Stimulated activated naive CD8-positive, alpha-beta T cell treated with anti-CD3 and anti-CD28 coated beads, Interleukin-15, amount 100 ng/mL, for 72 hours (primary cell): ENCODE measurements around the gene GFRA4.

Source experiments
- ATAC-seq: fragments of 150-1000 bp; cut with Tn5 transposase; 2 replicates; pipeline ENCODE4 v1.10.0; 2021; ENCODE audit warnings: mild to moderate bottlenecking, moderate library complexity
- DNase-seq, 2 donors: peaks; one replicate each; pipeline ENCODE4 v3.0.0; 2021 to 2022
- H3K27ac Mint-ChIP-seq, 2 donors: one replicate each; pipeline ENCODE4 v1.8.0; 2022; ENCODE audit warnings: mild to moderate bottlenecking in 2 of 2, mixed read lengths in 2 of 2, moderate library complexity in 2 of 2
- H3K27me3 Mint-ChIP-seq: one replicate; pipeline ENCODE4 v1.8.0; 2022; ENCODE audit warnings: mixed read lengths
- H3K4me1 Mint-ChIP-seq: one replicate; pipeline ENCODE4 v1.8.0; 2022; ENCODE audit warnings: mild to moderate bottlenecking, mixed read lengths
- H3K4me3 Mint-ChIP-seq, 2 donors: one replicate each; pipeline ENCODE4 v1.8.0; 2022; ENCODE audit warnings: mild to moderate bottlenecking in 2 of 2, mixed read lengths in 2 of 2, moderate library complexity in 1 of 2
- H3K9me3 Mint-ChIP-seq, 2 donors: one replicate each; pipeline ENCODE4 v1.8.0; 2022; ENCODE audit warnings: mixed read lengths in 2 of 2

Gene GFRA4

GRCh38 chr20:3670945-3671344 is 7.7 kb upstream of the GFRA4 start:
- Mint-ChIP-seq H3K4me3 (no peak overlapping the region), H3K9me3 (no peaks in the 10 kb centered on the region), H3K4me1 (peaks cover 30% of the 10 kb centered on the region), H3K27ac (no peak overlapping the region), H3K27me3 (peaks cover 87% of the 10 kb centered on the region)
- no peak for ATAC-seq
- no peak for DNase-seq

DNA sequence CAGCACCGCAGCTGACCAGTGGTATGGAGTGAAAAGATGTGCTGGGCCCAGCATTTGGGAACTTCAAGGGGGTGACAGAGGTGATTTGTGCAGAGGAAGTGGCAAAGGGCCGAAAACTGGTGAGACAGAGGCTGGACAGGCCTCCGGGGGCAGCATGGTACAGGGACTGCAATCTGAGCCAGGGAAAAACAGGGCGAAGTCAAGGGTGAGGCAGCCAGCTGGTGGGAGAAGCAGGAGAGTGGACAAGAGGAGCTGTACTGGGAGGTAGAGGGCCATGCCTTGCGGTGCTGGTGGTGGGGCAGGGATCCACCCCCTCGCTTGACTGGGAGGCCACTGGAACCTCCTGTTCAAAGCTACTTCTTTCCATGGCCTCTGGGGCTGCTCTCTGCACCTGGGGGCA is 7.3 kb upstream of the GFRA4 start:
- no peak overlapping the region for H3K4me3 Mint-ChIP-seq
- no peaks in the 10 kb centered on the region for H3K9me3 Mint-ChIP-seq
- H3K27ac Mint-ChIP-seq: no peak overlapping the region
- H3K27me3 Mint-ChIP-seq: peaks cover 82% of the 10 kb centered on the region
- peaks cover 34% of the 10 kb centered on the region for H3K4me1 Mint-ChIP-seq
- no peak for ATAC-seq
- no peak for DNase-seq

- no peak overlapping the region for H3K27ac Mint-ChIP-seq
- no peak for DNase-seq
- no peaks in the 10 kb centered on the region for H3K9me3 Mint-ChIP-seq
- no peak for ATAC-seq
- peaks cover 41% of the 10 kb centered on the region for H3K4me1 Mint-ChIP-seq
- H3K27me3 Mint-ChIP-seq: peaks cover 78% of the 10 kb centered on the region
- H3K4me3 Mint-ChIP-seq: no peak overlapping the region
These were observed 6.6 kb upstream of the GFRA4 start for GRCh38 chr20:3669710-3670367.

DNA sequence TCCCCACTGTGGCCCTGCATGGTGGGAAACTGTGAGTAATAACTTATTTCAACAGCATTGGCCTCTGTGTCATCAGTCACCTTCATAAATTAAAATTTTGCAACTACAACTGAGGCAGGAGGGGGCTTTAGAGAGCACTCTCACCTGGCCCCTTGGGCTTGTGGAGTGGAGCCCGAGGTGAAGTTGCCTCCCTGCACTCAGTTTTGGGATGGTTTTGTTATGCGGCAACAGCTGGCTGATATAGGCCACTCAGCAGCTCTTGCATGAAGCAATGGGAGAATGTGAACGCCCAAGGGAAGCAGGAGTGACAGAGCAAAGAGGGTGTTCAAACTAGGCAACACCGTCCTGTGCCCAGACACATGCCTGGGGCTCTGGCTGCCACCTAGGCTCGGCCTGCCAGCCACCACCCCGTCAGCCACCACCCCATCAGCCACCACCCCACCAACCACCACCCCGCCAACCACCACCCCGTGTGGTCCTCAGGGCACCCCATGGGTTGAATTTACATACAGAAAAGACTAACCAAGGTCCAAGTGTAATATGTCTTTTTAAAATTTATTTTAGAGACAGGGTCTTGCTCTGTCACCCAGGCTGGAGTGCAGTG is 4.3 kb upstream of the GFRA4 start:
- ATAC-seq: no peak
- Mint-ChIP-seq H3K27me3 (peaks cover 78% of the 10 kb centered on the region), H3K9me3 (no peaks in the 10 kb centered on the region), H3K4me1 (peaks cover 39% of the 10 kb centered on the region), H3K4me3 (no peak overlapping the region), H3K27ac (peak overlapping the region; percentile 74 to 87)
- no peak for DNase-seq

DNA sequence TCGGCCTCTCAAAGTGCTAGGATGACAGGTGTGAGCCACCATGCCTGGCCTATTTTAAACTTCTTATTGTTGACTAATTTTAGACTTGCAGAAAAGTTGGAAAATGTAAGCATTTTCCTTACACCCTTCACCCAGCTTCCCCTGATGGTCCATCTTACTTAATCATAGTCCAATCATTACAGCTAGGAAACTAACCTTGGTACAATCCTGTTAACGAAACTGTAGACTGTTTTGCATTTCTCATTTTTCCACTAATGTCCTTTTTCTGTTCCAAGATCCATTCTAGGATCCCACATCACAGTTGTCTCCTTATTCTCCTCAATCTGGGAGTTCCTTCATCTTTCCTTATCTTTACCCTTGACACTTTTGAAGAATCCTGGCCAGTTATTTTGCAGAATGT is 659 bp upstream of the GFRA4 start:
- Mint-ChIP-seq H3K4me3 (no peak overlapping the region), H3K9me3 (no peaks in the 10 kb centered on the region), H3K4me1 (peaks cover 45% of the 10 kb centered on the region), H3K27me3 (peaks cover 70% of the 10 kb centered on the region), H3K27ac (no peak overlapping the region)
- DNase-seq (no peak), ATAC-seq (no peak)

DNA sequence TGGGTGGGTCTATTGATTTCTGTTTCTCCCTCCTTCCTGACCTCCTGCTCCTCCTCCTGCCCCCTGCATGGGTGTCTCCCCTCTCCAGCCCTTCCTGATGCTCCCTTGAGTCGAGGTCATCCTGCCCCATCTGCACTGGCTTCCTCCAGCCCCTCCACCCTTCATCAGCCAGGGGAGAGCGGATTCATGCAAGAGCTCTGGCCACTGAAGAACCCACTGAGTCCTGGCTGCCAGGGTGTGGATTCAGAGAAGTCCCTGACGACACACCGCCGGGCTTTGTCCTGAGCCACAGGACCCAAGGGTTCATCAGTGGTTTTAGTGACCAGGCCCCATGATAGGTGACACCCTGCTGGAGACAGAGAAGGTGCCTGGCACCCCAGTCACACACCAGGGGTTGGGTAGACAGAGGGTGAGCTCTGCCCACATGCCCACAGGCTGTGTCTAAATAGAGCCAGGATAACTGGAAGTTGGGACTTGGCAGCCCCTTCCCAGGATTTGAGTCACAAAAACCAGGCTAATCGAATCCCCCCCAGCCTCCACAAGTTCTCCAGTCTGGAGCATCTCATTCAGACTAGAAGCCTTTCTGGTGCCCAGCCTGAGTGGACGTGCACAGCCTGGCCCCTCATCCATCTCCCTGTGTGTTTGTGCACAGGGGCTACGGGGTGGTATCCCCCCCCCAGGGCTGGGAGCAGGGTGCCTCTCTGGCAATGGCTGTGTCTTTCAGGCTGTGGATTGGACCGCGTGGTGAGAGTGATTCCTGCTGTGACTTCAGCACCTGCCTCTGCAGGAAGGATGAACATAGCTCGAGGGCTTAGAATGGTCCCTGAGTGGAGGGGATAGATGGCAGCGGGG is 1.2 kb downstream of the GFRA4 start:
- no peak for ATAC-seq
- Mint-ChIP-seq H3K4me3 (no peak overlapping the region), H3K4me1 (peaks cover 42% of the 10 kb centered on the region), H3K27me3 (peaks cover 68% of the 10 kb centered on the region), H3K27ac (no peak overlapping the region), H3K9me3 (no peaks in the 10 kb centered on the region)
- DNase-seq: no peak

- ATAC-seq (no peak), DNase-seq (no peak)
- Mint-ChIP-seq H3K27me3 (peaks cover 69% of the 10 kb centered on the region), H3K9me3 (no peaks in the 10 kb centered on the region), H3K4me1 (peaks cover 34% of the 10 kb centered on the region), H3K27ac (no peak overlapping the region), H3K4me3 (no peak overlapping the region)
These were observed 2.0 kb downstream of the GFRA4 start for GRCh38 chr20:3661060-3661813.

GRCh38 chr20:3660262-3661059 is 2.7 kb downstream of the GFRA4 start:
- H3K4me3 Mint-ChIP-seq: no peak overlapping the region
- no peak overlapping the region for H3K27ac Mint-ChIP-seq
- H3K27me3 Mint-ChIP-seq: peaks cover 69% of the 10 kb centered on the region
- H3K4me1 Mint-ChIP-seq: peaks cover 27% of the 10 kb centered on the region
- ATAC-seq (no peak), DNase-seq (peak in 1 of 2 donors; percentile 9)
- H3K9me3 Mint-ChIP-seq: no peaks in the 10 kb centered on the region

- no peak overlapping the region for H3K27ac Mint-ChIP-seq
- H3K9me3 Mint-ChIP-seq: no peaks in the 10 kb centered on the region
These were observed 3.5 kb downstream of the GFRA4 start for GRCh38 chr20:3659492-3660261.

DNA sequence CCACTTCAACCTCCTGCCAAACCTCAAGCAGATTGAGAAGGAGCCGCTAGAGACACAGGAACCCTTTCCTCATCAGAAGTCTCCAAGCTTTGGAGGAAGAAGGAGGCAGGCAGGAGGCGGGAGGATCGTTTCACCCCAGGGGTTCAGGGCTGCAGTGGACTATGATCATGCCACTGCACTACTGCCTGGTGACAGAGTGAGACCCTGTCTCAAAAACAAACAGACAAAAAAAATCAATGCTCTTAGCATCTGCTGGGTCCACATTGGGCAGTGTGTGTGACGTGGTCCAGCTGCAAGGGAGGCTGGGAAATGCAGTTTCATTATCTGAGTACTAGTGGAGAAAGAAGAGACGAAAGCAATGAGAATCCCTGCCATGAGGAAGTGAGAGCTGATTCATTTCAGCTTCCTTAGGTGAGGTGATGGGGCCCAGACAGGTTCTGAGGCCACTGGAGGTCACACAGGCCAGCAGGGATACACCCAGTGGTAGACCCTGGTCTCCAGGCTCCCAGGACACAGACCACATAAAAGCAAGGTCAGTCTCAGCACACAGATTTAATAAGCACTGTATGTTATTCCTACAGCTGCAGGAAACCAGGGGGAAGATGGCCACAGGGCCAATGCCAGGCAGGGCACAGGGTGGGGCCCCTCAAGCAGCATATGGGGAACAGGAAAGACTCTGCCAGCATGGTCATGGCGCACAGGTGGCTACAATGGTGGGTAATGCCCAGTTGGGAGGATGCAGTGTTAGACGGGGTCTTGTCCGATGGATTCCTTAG is 4.3 kb downstream of the GFRA4 start:
- DNase-seq (peak in 1 of 2 donors; percentile 50), ATAC-seq (peak; percentile 88)
- Mint-ChIP-seq H3K4me3 (peak overlapping the region in 1 of 2 donors; percentile 0), H3K4me1 (peaks cover 17% of the 10 kb centered on the region), H3K27ac (peak overlapping the region in 1 of 2 donors; percentile 51), H3K27me3 (peaks cover 58% of the 10 kb centered on the region), H3K9me3 (no peaks in the 10 kb centered on the region)

More at GRCh38 chr20:3659492-3660261, 3.5 kb downstream of the GFRA4 start:
- no peak overlapping the region for H3K4me3 Mint-ChIP-seq
- ATAC-seq (peak; percentile 39), DNase-seq (no peak)
- H3K4me1 Mint-ChIP-seq: peaks cover 19% of the 10 kb centered on the region
- peaks cover 66% of the 10 kb centered on the region for H3K27me3 Mint-ChIP-seq

GRCh38 chr20:3658019-3658715 is 5.0 kb downstream of the GFRA4 start:
- H3K27ac Mint-ChIP-seq: no peak overlapping the region
- ATAC-seq: no peak

DNA sequence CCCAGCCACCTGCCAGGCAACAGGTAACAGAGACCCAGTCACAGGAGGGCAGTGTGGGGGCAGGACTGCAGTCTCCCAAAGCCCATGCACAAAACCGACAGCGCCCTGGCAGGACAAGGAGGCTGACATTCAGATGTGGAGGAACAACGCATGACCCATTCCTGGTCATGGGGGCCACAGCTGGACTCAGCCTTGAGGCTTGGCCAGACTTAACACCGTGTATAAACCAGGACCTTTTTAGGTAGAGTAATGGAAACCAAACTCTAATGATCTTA is 8.1 kb downstream of the GFRA4 start:
- Mint-ChIP-seq H3K27ac (peak overlapping the region in 1 of 2 donors; percentile 46), H3K9me3 (no peaks in the 10 kb centered on the region), H3K27me3 (peaks cover 29% of the 10 kb centered on the region), H3K4me3 (no peak overlapping the region), H3K4me1 (peaks cover 16% of the 10 kb centered on the region)
- DNase-seq (no peak), ATAC-seq (no peak)

More at GRCh38 chr20:3658019-3658715, 5.0 kb downstream of the GFRA4 start:
- DNase-seq: no peak
- Mint-ChIP-seq H3K9me3 (no peaks in the 10 kb centered on the region), H3K4me1 (peaks cover 17% of the 10 kb centered on the region), H3K27me3 (peaks cover 52% of the 10 kb centered on the region), H3K4me3 (no peak overlapping the region)
